ENCODE data around the gene GHR.
A peak's percentile ranks its signal among the peaks of the same experiment; 100 is the strongest.

Gene GHR

GRCh38 chr5:42555010-42555409 is 131.8 kb downstream of the GHR start:
- Histone ChIP-seq H3K4me3 (ENCODE audit: low read depth in 1 of 5, low read length in 5 of 5) (no peak overlapping the region), H3K27ac (ENCODE audit: low read depth, low read length) (peak overlapping the region; percentile 77), H3K4me1 (ENCODE audit: control insufficient read depth in 5 of 5, insufficient read depth in 5 of 5, low read length in 5 of 5) (peaks cover 0 to 45% (median 25%) of the 10 kb centered on the region in 5 donors), H3K36me3 (ENCODE audit: control insufficient read depth in 5 of 5, insufficient read depth in 5 of 5, low read length in 5 of 5) (peaks cover 0 to 2% (median 0%) of the 10 kb centered on the region in 5 donors), H3K9me3 (ENCODE audit: control insufficient read depth in 5 of 5, low read length in 5 of 5) (no peaks in the 10 kb centered on the region), H3K27me3 (ENCODE audit: control insufficient read depth in 5 of 5, insufficient read depth in 4 of 5, low read length in 5 of 5) (no peaks in the 10 kb centered on the region), H3K9ac (ENCODE audit: low read length in 5 of 5) (no peak overlapping the region)

DNA sequence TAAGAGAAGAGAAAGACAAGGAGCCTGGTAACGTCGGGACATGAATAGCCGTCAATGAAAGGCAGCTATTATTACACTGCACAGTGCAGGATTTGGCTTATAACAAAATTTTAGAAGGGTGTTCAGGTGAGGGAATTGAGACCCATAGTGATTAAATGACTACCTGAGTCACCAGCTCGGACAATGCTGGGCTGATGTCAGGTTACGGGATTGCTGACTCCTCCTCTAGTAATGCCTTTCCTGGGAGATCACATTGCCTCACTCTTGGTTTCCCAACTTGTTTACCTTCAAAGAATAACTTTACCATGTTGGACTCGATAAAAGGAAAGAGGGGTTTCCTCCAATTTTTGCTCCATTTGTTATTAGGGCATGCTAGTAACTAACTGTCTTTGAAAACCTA is 132.6 kb downstream of the GHR start:
- Histone ChIP-seq H3K4me3 (ENCODE audit: low read depth in 1 of 5, low read length in 5 of 5) (no peak overlapping the region), H3K36me3 (ENCODE audit: control insufficient read depth in 5 of 5, insufficient read depth in 5 of 5, low read length in 5 of 5) (peaks cover 0 to 2% (median 0%) of the 10 kb centered on the region in 5 donors), H3K27me3 (ENCODE audit: control insufficient read depth in 5 of 5, insufficient read depth in 4 of 5, low read length in 5 of 5) (no peaks in the 10 kb centered on the region), H3K4me1 (ENCODE audit: control insufficient read depth in 5 of 5, insufficient read depth in 5 of 5, low read length in 5 of 5) (peaks cover 0 to 40% (median 23%) of the 10 kb centered on the region in 5 donors), H3K27ac (ENCODE audit: low read depth, low read length) (peak overlapping the region; percentile 77), H3K9ac (ENCODE audit: low read length in 5 of 5) (no peak overlapping the region), H3K9me3 (ENCODE audit: control insufficient read depth in 5 of 5, low read length in 5 of 5) (no peaks in the 10 kb centered on the region)

- peak overlapping the region; percentile 46 for H3K27ac ChIP-seq (ENCODE audit: low read depth, low read length)
- H3K27me3 ChIP-seq (ENCODE audit: control insufficient read depth in 5 of 5, insufficient read depth in 4 of 5, low read length in 5 of 5): no peaks in the 10 kb centered on the region
- no peak overlapping the region for H3K4me3 ChIP-seq (ENCODE audit: low read depth in 1 of 5, low read length in 5 of 5)
- peaks cover 4 to 35% (median 24%) of the 10 kb centered on the region in 5 donors for H3K4me1 ChIP-seq (ENCODE audit: control insufficient read depth in 5 of 5, insufficient read depth in 5 of 5, low read length in 5 of 5)
- no peak overlapping the region for H3K9ac ChIP-seq (ENCODE audit: low read length in 5 of 5)
- H3K9me3 ChIP-seq (ENCODE audit: control insufficient read depth in 5 of 5, low read length in 5 of 5): no peaks in the 10 kb centered on the region
- no peaks in the 10 kb centered on the region for H3K36me3 ChIP-seq (ENCODE audit: control insufficient read depth in 5 of 5, insufficient read depth in 5 of 5, low read length in 5 of 5)
Observed at GRCh38 chr5:42557689-42558088, 134.4 kb downstream of the GHR start.

GRCh38 chr5:42561656-42562055 is 138.4 kb downstream of the GHR start:
- H3K4me3 ChIP-seq (ENCODE audit: low read depth in 1 of 5, low read length in 5 of 5): no peak overlapping the region
- no peaks in the 10 kb centered on the region for H3K36me3 ChIP-seq (ENCODE audit: control insufficient read depth in 5 of 5, insufficient read depth in 5 of 5, low read length in 5 of 5)
- H3K27me3 ChIP-seq (ENCODE audit: control insufficient read depth in 5 of 5, insufficient read depth in 4 of 5, low read length in 5 of 5): no peaks in the 10 kb centered on the region
- peaks cover 6 to 35% (median 27%) of the 10 kb centered on the region in 5 donors for H3K4me1 ChIP-seq (ENCODE audit: control insufficient read depth in 5 of 5, insufficient read depth in 5 of 5, low read length in 5 of 5)
- peak overlapping the region; percentile 61 for H3K27ac ChIP-seq (ENCODE audit: low read depth, low read length)
- H3K9me3 ChIP-seq (ENCODE audit: control insufficient read depth in 5 of 5, low read length in 5 of 5): no peaks in the 10 kb centered on the region
- peak overlapping the region in 1 of 5 donors; percentile 15 for H3K9ac ChIP-seq (ENCODE audit: low read length in 5 of 5)

DNA sequence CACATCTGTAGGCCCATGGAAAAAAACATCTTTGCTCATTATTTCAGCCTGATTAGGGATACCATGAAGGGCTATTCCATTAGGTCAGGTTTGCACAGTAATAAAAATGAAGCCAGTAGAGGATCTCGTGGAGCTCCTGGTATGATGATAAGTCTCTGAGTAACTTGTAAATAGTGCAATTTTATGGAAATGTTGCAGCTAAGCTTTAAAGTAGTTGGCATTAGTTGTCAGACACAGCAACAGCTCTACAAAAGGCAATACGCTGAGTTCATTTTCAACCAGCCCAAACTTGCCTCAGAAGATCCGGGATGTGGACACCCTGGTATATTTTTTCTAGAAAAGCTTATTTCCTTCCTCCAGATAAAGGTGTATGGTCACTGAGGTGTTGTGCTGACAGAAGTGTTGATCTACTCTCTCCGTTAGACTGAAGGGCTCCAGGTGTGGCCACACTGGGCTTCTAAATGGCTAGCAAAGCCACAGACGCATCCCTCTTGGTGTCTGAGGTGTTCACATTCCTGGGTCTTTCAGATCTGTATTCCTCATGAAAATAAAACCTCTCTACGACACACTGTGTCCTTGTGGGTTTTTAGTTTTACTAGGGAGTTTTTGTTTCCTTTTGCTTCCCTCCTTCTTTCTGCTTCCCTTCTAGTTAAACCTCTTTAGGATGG is 141.6 kb downstream of the GHR start:
- peak overlapping the region in 1 of 5 donors; percentile 16 for H3K9ac ChIP-seq (ENCODE audit: low read length in 5 of 5)
- H3K4me1 ChIP-seq (ENCODE audit: control insufficient read depth in 5 of 5, insufficient read depth in 5 of 5, low read length in 5 of 5): peaks cover 6 to 53% (median 45%) of the 10 kb centered on the region in 5 donors
- H3K9me3 ChIP-seq (ENCODE audit: control insufficient read depth in 5 of 5, low read length in 5 of 5): no peaks in the 10 kb centered on the region
- peak overlapping the region; percentile 85 for H3K27ac ChIP-seq (ENCODE audit: low read depth, low read length)
- H3K36me3 ChIP-seq (ENCODE audit: control insufficient read depth in 5 of 5, insufficient read depth in 5 of 5, low read length in 5 of 5): no peaks in the 10 kb centered on the region
- no peak overlapping the region for H3K4me3 ChIP-seq (ENCODE audit: low read depth in 1 of 5, low read length in 5 of 5)
- H3K27me3 ChIP-seq (ENCODE audit: control insufficient read depth in 5 of 5, insufficient read depth in 4 of 5, low read length in 5 of 5): no peaks in the 10 kb centered on the region

DNA sequence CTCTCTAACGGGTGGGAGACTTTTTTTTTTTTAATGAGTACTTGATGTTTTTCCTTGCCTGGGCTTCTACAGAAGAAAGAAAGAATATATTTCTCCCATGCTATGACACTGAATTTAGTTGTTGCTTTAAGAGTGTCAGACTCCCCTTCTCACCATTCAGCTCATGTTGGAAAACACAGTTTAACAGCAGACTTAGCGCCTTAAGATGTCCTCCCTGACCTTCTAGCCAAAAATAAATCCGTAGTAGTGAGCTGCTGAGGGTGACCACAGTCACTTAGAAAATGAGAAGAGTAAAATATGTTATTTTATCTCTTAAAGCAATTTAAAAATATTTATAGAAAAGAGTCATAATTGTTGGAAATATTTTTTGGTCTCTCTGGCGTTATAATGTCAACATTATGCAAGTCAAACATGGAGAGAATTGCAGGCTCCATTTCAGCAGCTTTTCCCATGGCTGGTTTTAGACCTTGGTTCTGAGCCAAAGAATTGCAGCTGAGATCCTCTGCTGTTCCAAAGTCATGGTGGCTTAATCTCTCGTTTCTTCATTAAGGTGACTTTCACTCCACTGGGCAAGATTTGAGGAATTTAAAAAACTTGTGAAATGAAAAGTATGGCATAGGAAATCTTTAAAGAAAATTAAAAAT is 143.5 kb downstream of the GHR start:
- Histone ChIP-seq H3K4me1 (ENCODE audit: control insufficient read depth in 5 of 5, insufficient read depth in 5 of 5, low read length in 5 of 5) (peaks cover 4 to 54% (median 42%) of the 10 kb centered on the region in 5 donors), H3K4me3 (ENCODE audit: low read depth in 1 of 5, low read length in 5 of 5) (peak overlapping the region in 1 of 5 donors; percentile 11), H3K36me3 (ENCODE audit: control insufficient read depth in 5 of 5, insufficient read depth in 5 of 5, low read length in 5 of 5) (peaks cover 0 to 4% (median 0%) of the 10 kb centered on the region in 5 donors), H3K27ac (ENCODE audit: low read depth, low read length) (peak overlapping the region; percentile 85), H3K27me3 (ENCODE audit: control insufficient read depth in 5 of 5, insufficient read depth in 4 of 5, low read length in 5 of 5) (no peaks in the 10 kb centered on the region), H3K9me3 (ENCODE audit: control insufficient read depth in 5 of 5, low read length in 5 of 5) (no peaks in the 10 kb centered on the region), H3K9ac (ENCODE audit: low read length in 5 of 5) (peak overlapping the region in 3 of 5 donors; percentile 4 to 42 (median 35))

DNA sequence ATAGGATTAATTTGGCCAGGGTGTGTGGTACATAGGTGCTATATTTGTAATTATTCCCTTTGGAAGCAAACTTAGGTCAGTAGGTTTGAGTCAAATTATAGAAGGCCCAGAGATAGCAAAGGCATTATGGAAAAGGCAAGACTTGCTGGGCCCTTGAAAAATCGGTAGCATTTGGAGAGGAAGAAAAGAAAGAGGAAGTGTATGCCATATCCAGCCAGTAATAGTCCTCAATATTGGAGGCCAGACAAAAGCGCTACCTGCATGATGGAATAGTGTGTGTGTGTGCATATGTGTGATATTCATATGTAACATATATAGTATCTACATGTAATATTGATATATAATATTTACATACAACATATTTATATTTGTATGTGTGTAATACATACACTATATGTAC is 146.1 kb downstream of the GHR start:
- peak overlapping the region; percentile 20 for H3K27ac ChIP-seq (ENCODE audit: low read depth, low read length)
- no peak overlapping the region for H3K4me3 ChIP-seq (ENCODE audit: low read depth in 1 of 5, low read length in 5 of 5)

GRCh38 chr5:42569953-42570548 is 146.8 kb downstream of the GHR start:
- Histone ChIP-seq H3K9ac (ENCODE audit: low read length in 5 of 5) (no peak overlapping the region), H3K36me3 (ENCODE audit: control insufficient read depth in 5 of 5, insufficient read depth in 5 of 5, low read length in 5 of 5) (peaks cover 0 to 8% (median 5%) of the 10 kb centered on the region in 5 donors), H3K27me3 (ENCODE audit: control insufficient read depth in 5 of 5, insufficient read depth in 4 of 5, low read length in 5 of 5) (no peaks in the 10 kb centered on the region), H3K9me3 (ENCODE audit: control insufficient read depth in 5 of 5, low read length in 5 of 5) (no peaks in the 10 kb centered on the region), H3K4me3 (ENCODE audit: low read depth in 1 of 5, low read length in 5 of 5) (no peak overlapping the region), H3K4me1 (ENCODE audit: control insufficient read depth in 5 of 5, insufficient read depth in 5 of 5, low read length in 5 of 5) (peaks cover 2 to 46% (median 36%) of the 10 kb centered on the region in 5 donors), H3K27ac (ENCODE audit: low read depth, low read length) (peak overlapping the region; percentile 54)

More for the DNA sequence above, 146.1 kb downstream of the GHR start:
- Histone ChIP-seq H3K9ac (ENCODE audit: low read length in 5 of 5) (no peak overlapping the region), H3K36me3 (ENCODE audit: control insufficient read depth in 5 of 5, insufficient read depth in 5 of 5, low read length in 5 of 5) (peaks cover 0 to 8% (median 5%) of the 10 kb centered on the region in 5 donors), H3K4me1 (ENCODE audit: control insufficient read depth in 5 of 5, insufficient read depth in 5 of 5, low read length in 5 of 5) (peaks cover 2 to 52% (median 36%) of the 10 kb centered on the region in 5 donors), H3K9me3 (ENCODE audit: control insufficient read depth in 5 of 5, low read length in 5 of 5) (no peaks in the 10 kb centered on the region), H3K27me3 (ENCODE audit: control insufficient read depth in 5 of 5, insufficient read depth in 4 of 5, low read length in 5 of 5) (no peaks in the 10 kb centered on the region)

DNA sequence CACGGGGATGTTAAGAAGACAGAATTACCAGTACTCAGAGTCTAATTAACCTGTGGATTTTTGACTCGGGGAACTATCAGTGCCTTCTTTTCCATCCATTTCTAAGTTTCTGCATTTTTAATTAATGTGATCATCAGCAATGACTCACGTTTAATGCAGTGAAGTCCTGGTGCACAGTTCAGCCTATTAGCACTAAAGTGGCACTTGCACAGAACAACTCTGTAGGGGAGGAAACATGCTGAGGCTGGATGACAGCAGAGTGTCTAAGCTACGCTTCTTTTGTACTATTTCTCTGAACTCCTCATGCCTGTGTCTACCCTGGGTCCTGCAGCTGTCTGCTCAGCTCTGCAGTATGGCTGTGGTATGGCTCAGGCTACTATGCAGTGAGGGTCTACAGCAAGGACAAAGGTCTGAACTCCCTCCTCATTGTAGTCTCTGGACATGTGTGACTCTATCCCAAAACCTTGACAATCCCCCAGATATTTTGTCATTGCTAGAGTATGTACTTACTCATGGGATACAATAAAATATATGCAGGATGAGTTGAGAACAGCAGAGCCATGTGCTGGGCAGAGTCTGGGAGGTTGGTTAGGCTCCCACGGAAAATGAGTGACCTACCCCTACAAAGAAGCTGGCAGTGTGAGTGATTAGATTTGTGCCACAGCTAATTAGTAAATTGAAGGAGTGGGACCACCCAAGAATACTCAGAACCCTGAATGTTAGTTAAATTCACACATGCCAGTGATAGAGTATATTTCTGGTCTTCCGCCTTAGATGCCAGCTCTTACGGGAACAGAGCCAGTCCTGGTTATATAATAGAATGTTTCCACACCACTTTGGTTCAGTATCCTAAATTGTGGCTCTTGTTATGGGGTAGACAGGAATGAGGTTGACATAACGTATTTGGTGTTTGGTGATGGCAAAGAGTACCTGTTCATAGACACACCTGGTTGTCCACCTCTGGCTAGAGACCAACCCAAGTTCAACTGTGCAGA is 148.0 kb downstream of the GHR start:
- Histone ChIP-seq H3K9ac (ENCODE audit: low read length in 5 of 5) (peak overlapping the region in 1 of 5 donors; percentile 9), H3K4me1 (ENCODE audit: control insufficient read depth in 5 of 5, insufficient read depth in 5 of 5, low read length in 5 of 5) (peaks cover 0 to 34% (median 24%) of the 10 kb centered on the region in 5 donors), H3K27ac (ENCODE audit: low read depth, low read length) (peak overlapping the region; percentile 54), H3K27me3 (ENCODE audit: control insufficient read depth in 5 of 5, insufficient read depth in 4 of 5, low read length in 5 of 5) (no peaks in the 10 kb centered on the region), H3K9me3 (ENCODE audit: control insufficient read depth in 5 of 5, low read length in 5 of 5) (no peaks in the 10 kb centered on the region), H3K36me3 (ENCODE audit: control insufficient read depth in 5 of 5, insufficient read depth in 5 of 5, low read length in 5 of 5) (peaks cover 0 to 8% (median 5%) of the 10 kb centered on the region in 5 donors), H3K4me3 (ENCODE audit: low read depth in 1 of 5, low read length in 5 of 5) (no peak overlapping the region)
